GM12875 (cell line): ENCODE data around the gene LRIF1.

Source experiments
- H3K4me3 ChIP-seq: one replicate; pipeline ENCODE4 v1.5.1; 2011; ENCODE audit warnings: low read depth, low read length, control low read depth
- TF ChIP-seq, protein P1 (sequence below): IDR thresholded peaks from 2 replicates; pipeline ENCODE4 v1.5.1; 2011; ENCODE audit warnings: low read depth, mild to moderate bottlenecking, control low read depth, inconsistent platforms, low read length, moderate library complexity, borderline replicate concordance; ENCODE audit not compliant: insufficient read depth

LRIF1 gene

DNA sequence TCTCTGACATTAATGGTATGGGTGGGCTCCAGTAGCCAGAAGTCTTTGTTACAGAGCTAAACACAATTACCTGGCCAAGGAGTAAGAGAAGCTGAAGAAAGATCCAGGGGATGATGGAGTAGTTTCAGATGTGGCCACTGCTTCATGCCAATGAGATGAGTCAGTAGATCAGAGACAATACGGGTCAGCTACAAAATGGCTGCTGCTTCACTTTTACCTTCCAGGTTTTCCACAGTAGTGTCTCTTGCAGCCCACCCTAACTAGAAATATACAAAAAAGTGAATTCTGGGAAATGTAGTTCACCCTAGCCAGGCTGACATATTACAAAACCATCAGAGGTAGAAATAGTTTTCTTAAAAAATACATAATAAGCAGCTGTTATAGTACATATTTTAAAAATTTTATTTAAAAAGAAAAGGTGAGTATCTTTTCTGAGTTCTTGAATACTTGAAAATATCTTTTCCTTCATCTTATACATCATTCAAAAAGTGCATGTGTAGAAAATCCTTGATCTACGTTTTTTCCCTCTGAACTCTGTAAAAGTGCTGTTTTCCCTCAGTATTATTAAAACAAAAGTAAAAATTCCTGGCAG lies 36.1 kb downstream of the LRIF1 start:
- TF ChIP-seq, protein P1, sequence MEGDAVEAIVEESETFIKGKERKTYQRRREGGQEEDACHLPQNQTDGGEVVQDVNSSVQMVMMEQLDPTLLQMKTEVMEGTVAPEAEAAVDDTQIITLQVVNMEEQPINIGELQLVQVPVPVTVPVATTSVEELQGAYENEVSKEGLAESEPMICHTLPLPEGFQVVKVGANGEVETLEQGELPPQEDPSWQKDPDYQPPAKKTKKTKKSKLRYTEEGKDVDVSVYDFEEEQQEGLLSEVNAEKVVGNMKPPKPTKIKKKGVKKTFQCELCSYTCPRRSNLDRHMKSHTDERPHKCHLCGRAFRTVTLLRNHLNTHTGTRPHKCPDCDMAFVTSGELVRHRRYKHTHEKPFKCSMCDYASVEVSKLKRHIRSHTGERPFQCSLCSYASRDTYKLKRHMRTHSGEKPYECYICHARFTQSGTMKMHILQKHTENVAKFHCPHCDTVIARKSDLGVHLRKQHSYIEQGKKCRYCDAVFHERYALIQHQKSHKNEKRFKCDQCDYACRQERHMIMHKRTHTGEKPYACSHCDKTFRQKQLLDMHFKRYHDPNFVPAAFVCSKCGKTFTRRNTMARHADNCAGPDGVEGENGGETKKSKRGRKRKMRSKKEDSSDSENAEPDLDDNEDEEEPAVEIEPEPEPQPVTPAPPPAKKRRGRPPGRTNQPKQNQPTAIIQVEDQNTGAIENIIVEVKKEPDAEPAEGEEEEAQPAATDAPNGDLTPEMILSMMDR, result no peak
- no peak overlapping the region for H3K4me3 ChIP-seq

DNA sequence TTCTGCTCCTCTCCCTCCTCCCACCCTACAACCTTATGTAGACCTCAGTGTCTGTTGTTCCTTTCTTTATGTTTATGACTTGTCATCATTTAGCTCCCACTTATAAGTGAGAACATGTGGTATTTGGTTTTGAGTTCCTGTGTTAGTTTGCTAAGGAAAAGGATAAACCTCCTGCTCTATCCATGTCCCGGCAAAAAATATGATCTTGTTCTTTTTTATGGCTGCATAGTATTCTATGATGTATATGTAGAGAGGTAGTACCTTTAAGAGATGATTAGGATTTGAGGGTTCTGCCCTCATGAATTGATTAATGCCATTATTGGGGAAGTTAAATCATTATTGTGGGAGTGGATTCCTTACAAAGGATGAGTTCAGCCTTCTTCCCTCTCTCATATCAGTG lies 41.8 kb downstream of the LRIF1 start:
- TF ChIP-seq, protein P1, result no peak
- no peak overlapping the region for H3K4me3 ChIP-seq

DNA sequence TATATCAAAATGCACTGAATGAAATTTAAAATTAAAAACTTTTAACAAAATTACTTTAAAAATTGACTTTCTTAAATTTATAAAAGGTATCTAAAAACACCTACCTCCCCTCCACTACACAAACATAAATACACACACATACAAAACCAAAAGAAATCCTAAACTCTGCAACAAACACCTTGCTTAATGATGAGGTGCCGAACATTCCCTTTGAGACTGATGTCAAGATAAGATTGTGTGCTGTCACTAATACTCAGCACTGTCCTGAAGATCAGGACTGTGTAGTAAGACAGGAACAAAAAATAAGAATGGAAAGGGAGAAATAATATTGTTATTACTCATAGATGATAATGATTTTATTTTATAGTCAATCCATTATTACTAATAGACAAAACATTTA lies 45.7 kb downstream of the LRIF1 start:
- TF ChIP-seq, protein P1, result no peak
- no peak overlapping the region for H3K4me3 ChIP-seq

DNA sequence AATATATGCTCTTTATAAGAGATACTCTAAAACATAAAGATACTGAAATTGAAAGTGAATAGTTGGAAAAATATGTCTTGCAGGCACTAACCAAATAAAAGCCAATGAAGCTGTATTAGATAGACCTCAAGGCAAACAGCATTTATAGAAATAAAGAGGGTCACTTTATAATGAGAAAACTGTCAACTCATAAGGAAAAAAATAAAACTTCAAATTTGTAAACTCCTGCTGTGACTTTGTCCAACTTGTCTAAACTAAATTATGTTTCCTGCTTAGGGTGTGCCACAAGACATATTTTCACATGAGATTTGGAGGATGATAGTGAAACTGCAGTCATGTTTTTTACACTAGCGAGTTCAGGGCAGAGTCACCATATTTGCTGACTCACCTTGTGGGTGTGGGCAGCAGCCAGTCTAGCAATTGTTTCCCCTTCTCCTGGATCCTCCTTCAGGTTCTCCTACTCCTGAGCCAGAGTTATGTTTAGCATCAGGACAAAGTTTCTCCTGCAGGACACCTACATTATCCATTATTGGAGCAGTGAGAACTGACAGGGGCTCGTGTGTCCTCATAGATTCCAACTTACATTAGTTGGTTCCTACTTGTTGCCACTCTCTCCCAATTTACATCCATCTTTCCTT lies 46.9 kb downstream of the LRIF1 start:
- no peak overlapping the region for H3K4me3 ChIP-seq
- TF ChIP-seq, protein P1, result no peak

DNA sequence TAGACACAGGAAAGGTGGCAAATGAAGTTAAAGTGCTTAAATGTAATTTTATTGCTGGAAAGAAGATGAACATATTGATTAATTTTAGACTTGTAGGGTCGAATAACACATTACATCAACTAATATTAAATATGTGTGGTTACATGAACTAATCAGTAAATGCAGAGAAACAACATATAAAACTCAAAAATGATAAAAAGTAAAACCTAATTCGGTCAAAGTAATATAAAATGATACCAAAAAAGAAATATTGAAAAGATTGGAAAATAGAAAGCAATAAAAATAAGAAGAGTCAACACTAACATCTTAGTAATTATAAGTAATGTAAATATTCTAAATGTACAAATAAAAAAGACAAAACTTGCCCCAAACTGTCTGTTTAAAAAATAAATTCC lies 47.5 kb downstream of the LRIF1 start:
- no peak overlapping the region for H3K4me3 ChIP-seq
- TF ChIP-seq, protein P1, result no peak

DNA sequence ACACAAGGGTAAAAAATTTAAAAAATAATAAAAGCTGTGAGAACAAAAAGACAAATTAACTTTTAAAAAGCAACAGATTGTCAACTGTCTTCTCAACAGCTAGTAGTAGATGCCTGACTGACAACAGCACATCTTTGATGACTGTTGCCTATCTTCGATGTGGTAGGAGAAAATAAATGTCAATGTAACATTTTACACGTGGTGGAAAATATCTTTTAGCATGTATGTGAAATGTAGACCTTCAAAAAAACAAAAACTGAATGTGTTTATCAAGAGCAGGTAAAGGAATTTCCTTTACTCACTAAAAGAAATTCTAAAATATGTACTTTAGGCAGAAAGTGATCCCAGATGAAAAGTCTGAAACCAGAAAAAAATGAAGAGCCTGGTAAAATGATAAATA lies 47.9 kb downstream of the LRIF1 start:
- H3K4me3 ChIP-seq, result no peak overlapping the region
- TF ChIP-seq, protein P1, result no peak

DNA sequence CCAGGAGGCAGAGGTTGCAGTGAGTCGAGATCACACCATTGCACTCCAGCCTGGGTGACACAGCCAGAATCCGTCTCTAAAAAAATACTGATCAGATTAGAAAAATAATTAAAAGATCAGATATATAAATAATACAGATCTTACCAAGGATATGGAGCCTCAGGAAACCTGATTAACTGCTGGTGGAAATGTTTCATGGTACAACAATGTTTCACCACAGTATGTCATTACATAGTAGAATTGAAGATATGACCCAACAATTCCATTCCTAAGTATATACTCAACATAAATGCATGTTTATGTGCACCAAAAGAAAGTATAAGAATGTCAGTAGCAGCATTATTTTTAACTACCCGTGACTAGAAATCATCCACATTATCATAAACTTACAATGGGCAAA lies 49.0 kb downstream of the LRIF1 start:
- TF ChIP-seq, protein P1, result no peak
- H3K4me3 ChIP-seq, result no peak overlapping the region
